ENCODE measurements around the gene PXYLP1. TPM values are rescaled to one million over a fixed set of nuclear protein-coding genes. Genes with fewer than 3 reads are reported as not detected.

PXYLP1 gene
- total RNA-seq, 4 donors from 2014 or later, result 9.9 to 11.7 (median 10.0) TPM

GRCh38 chr3:141233457-141234161 lies 2.0 kb downstream of the PXYLP1 start:
- H3K4me1 ChIP-seq, result peaks cover 0 to 18% (median 3%) of the 10 kb centered on the region in 4 donors
- H3K27ac ChIP-seq, result no peak overlapping the region
- no peaks in the 10 kb centered on the region for H3K9me3 ChIP-seq
- no peaks in the 10 kb centered on the region for H3K27me3 ChIP-seq
- TF ChIP-seq EP300 (IDR thresholded peaks at IDR 0.05), result no peak
- no peak for TF ChIP-seq POLR2A (IDR thresholded peaks at IDR 0.05)
- TF ChIP-seq, protein P1, sequence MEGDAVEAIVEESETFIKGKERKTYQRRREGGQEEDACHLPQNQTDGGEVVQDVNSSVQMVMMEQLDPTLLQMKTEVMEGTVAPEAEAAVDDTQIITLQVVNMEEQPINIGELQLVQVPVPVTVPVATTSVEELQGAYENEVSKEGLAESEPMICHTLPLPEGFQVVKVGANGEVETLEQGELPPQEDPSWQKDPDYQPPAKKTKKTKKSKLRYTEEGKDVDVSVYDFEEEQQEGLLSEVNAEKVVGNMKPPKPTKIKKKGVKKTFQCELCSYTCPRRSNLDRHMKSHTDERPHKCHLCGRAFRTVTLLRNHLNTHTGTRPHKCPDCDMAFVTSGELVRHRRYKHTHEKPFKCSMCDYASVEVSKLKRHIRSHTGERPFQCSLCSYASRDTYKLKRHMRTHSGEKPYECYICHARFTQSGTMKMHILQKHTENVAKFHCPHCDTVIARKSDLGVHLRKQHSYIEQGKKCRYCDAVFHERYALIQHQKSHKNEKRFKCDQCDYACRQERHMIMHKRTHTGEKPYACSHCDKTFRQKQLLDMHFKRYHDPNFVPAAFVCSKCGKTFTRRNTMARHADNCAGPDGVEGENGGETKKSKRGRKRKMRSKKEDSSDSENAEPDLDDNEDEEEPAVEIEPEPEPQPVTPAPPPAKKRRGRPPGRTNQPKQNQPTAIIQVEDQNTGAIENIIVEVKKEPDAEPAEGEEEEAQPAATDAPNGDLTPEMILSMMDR (IDR thresholded peaks at IDR 0.05), result no peak
- no peak overlapping the region for H3K4me3 ChIP-seq
- H3K36me3 ChIP-seq, result peaks cover 0 to 19% (median 0%) of the 10 kb centered on the region in 3 donors
- 90 to 91% methylated on average over 9 of the region's 9 CpGs for WGBS, 2 donors
- no peak for DNase-seq (ENCODE audit: low spot score in 2 of 2)

GRCh38 chr3:141234283-141234682 lies 2.7 kb downstream of the PXYLP1 start:
- WGBS, 2 donors, result 69 to 76% methylated on average over 3 of the region's 3 CpGs
- TF ChIP-seq EP300 (IDR thresholded peaks at IDR 0.05) (no peak), POLR2A (IDR thresholded peaks at IDR 0.05) (no peak)
- TF ChIP-seq, protein P1 (IDR thresholded peaks at IDR 0.05), result no peak
- Histone ChIP-seq H3K4me3 (no peak overlapping the region), H3K4me1 (peaks cover 0 to 18% (median 3%) of the 10 kb centered on the region in 4 donors), H3K27ac (no peak overlapping the region), H3K36me3 (peaks cover 0 to 19% (median 0%) of the 10 kb centered on the region in 3 donors), H3K9me3 (no peaks in the 10 kb centered on the region), H3K27me3 (no peaks in the 10 kb centered on the region)
- no peak for DNase-seq (ENCODE audit: low spot score in 2 of 2)

DNA sequence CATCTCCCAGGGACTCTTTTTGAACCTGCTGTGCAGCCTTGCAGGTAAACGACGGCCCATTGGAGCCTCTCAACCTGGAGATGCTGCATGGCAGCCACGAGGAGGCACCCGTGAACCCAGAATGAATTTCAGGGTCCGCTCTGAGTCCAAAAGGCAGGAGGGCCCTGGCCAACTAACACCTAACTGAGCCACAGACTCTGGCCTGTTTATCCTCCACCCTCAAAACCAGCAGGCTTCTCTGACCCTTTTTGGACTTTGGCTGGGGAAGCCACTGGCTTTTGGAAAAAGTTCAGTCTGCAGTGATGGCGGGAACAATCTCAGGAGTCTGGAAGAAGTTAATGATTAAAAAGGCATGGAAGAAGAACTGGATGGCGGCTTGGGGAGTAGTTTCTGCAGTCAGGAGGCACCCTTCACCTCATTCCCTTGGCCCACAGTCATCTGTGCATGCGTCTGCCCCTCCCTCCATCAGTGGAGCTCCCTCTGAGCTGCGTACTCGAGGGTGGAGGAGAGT lies 4.1 kb downstream of the PXYLP1 start:
- Histone ChIP-seq H3K4me3 (no peak overlapping the region), H3K36me3 (peaks cover 0 to 19% (median 0%) of the 10 kb centered on the region in 3 donors), H3K27me3 (no peaks in the 10 kb centered on the region), H3K27ac (no peak overlapping the region), H3K4me1 (peaks cover 0 to 23% (median 1%) of the 10 kb centered on the region in 4 donors), H3K9me3 (no peaks in the 10 kb centered on the region)
- WGBS, 2 donors, result 78 to 80% methylated on average over 10 of the region's 10 CpGs
- TF ChIP-seq EP300 (IDR thresholded peaks at IDR 0.05) (no peak), POLR2A (IDR thresholded peaks at IDR 0.05) (no peak)
- TF ChIP-seq, protein P1 (IDR thresholded peaks at IDR 0.05), result no peak
- DNase-seq (ENCODE audit: low spot score in 2 of 2), result no peak

DNA sequence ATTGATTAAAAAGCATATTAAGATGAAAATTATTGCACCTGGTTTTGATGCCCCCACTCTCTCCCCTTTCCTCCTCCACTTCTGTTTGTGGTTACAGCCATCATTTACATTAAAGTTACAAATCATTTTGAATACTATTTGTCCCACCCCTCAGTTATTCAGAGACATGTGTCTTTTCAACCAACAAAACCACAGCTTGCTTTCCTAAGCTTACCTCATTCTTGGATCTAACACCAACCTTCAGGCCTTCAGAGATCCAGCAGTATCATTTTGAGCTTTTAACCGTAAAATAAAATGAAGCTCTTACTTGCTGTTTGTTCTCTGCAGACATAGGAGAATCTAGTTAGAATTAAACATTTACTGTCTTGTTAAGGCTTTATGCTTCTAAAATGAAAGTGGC lies 4.7 kb downstream of the PXYLP1 start:
- TF ChIP-seq POLR2A (IDR thresholded peaks at IDR 0.05), result no peak
- no peak for TF ChIP-seq EP300 (IDR thresholded peaks at IDR 0.05)
- TF ChIP-seq, protein P1 (IDR thresholded peaks at IDR 0.05), result no peak
- H3K36me3 ChIP-seq, result peaks cover 0 to 19% (median 0%) of the 10 kb centered on the region in 3 donors
- no peaks in the 10 kb centered on the region for H3K9me3 ChIP-seq
- no peak overlapping the region for H3K4me3 ChIP-seq
- 69 to 72% methylated on average over 1 of the region's 1 CpG for WGBS, 2 donors
- H3K4me1 ChIP-seq, result peaks cover 0 to 25% (median 0%) of the 10 kb centered on the region in 4 donors
- no peaks in the 10 kb centered on the region for H3K27me3 ChIP-seq
- no peak overlapping the region for H3K27ac ChIP-seq
- DNase-seq (ENCODE audit: low spot score in 2 of 2), result no peak

Measured in tibial nerve (tissue), 4 donors.